Ascending aorta (tissue), 2 donors: Measurements from ENCODE around the gene PSORS1C1. TPM values are rescaled to one million over a fixed set of nuclear protein-coding genes. Genes with fewer than 3 reads are reported as not detected.
"Not testable (repeated sequence)": the region's sequence is repeated elsewhere in the genome, so short reads cannot be mapped to it uniquely, and the experiment has no call there.

ENCODE experiments used
- DNase-seq, 2 donors: peaks; one replicate each; pipeline ENCODE4 v3.0.0-alpha.2; 2019; ENCODE audit warnings: low spot score in 2 of 2
- H3K27ac ChIP-seq, 2 donors: fragments of 200-600 bp; sonication (generic); one replicate each; pipeline ENCODE4 v1.5.1; 2016 to 2017; ENCODE audit warnings: mild to moderate bottlenecking in 1 of 2
- H3K27me3 ChIP-seq: fragments of 200-600 bp; sonication (generic); one replicate; pipeline ENCODE4 v1.5.1; 2017
- H3K36me3 ChIP-seq, 2 donors: fragments of 200-600 bp; sonication (generic); one replicate each; pipeline ENCODE4 v1.5.1; 2016
- H3K4me1 ChIP-seq, 2 donors: fragments of 200-600 bp; sonication (generic); one replicate each; pipeline ENCODE4 v1.5.1; 2016 to 2017; ENCODE audit warnings: mild to moderate bottlenecking in 1 of 2
- H3K4me3 ChIP-seq, 2 donors: fragments of 200-600 bp; sonication (generic); one replicate each; pipeline ENCODE4 v1.5.1; 2016 to 2017; ENCODE audit warnings: mild to moderate bottlenecking in 1 of 2
- H3K9me3 ChIP-seq, 2 donors: fragments of 200-600 bp; sonication (generic); one replicate each; pipeline ENCODE4 v1.5.1; 2016
- CTCF ChIP-seq, 3 experiments: fragments of 200-600 bp in 2 of 3; fragments of 450-650 bp in 1 of 3; sonication (generic) in 2 of 3; IDR thresholded peaks; one replicate each; pipeline ENCODE4 v1.5.1; 2016 to 2019; ENCODE audit warnings: antibody characterized with exemption in 3 of 3, mild to moderate bottlenecking in 1 of 3, moderate library complexity in 1 of 3
- intact Hi-C: fragments of 100-400 bp; cut with DNase I; formaldehyde crosslinking; loops from one replicate; pipeline ENCODE4 v1.15.1; 2023
- total RNA-seq: library from RNA; depleted of rRNA; stranded (reverse); fragments of >200 nt; gene quantifications from one replicate; pipeline ENCODE4 v1.1.0, GENCODE V29; 2016

Gene PSORS1C1
- total RNA-seq, 1 donor from 2014 or later, result not detected

DNA sequence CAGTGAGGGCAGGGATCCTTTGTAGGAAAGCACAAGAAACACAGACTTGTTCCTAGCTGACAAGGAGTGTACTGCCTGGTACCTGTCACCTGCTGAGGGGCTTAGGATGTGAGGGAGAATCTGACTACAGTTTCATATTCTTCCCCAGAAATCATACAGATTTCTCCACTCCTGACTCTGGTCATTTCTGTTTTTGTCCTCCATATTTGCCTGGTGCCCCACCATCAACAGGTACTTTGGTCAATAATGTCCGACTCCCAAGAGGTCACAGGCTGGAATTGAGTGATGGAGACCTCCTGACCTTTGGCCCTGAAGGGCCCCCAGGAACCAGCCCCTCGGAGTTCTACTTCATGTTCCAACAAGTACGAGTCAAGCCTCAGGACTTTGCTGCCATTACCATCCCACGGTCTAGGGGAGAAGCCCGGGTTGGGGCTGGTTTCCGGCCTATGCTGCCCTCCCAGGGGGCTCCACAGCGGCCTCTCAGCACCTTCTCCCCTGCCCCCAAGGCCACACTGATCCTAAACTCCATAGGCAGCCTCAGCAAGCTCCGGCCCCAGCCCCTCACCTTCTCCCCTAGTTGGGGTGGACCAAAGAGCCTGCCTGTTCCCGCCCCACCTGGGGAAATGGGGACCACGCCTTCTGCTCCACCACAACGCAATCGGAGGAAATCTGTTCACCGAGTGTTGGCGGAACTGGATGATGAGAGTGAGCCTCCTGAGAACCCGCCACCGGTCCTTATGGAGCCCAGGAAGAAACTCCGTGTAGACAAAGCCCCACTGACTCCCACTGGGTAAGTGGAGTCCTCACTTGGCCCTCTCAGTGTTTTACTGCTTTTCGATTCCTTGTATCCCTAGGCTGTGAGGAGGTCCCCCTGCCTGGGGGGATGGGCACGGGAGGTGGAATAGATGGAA lies 46.9 kb downstream of the PSORS1C1 start:
- intact Hi-C loops, result no loop called here
- Histone ChIP-seq H3K4me1 (peaks cover 0 to 17% of the 10 kb centered on the region in 2 donors), H3K9me3 (no peaks in the 10 kb centered on the region), H3K4me3 (no peak overlapping the region), H3K36me3 (no peaks in the 10 kb centered on the region), H3K27ac (no peak overlapping the region), H3K27me3 (no peaks in the 10 kb centered on the region)
- no peak for TF ChIP-seq CTCF (IDR thresholded peaks at IDR 0.05)
- no peak for DNase-seq

- Histone ChIP-seq H3K27ac (no peak overlapping the region), H3K4me1 (peaks cover 0 to 11% of the 10 kb centered on the region in 2 donors), H3K27me3 (no peaks in the 10 kb centered on the region), H3K4me3 (no peak overlapping the region), H3K9me3 (no peaks in the 10 kb centered on the region), H3K36me3 (no peaks in the 10 kb centered on the region)
- no peak for TF ChIP-seq CTCF (IDR thresholded peaks at IDR 0.05)
- intact Hi-C loops, result no loop called here
- no peak for DNase-seq
Measured at GRCh38 chr6:31162463-31163165, 48.0 kb downstream of the PSORS1C1 start.

DNA sequence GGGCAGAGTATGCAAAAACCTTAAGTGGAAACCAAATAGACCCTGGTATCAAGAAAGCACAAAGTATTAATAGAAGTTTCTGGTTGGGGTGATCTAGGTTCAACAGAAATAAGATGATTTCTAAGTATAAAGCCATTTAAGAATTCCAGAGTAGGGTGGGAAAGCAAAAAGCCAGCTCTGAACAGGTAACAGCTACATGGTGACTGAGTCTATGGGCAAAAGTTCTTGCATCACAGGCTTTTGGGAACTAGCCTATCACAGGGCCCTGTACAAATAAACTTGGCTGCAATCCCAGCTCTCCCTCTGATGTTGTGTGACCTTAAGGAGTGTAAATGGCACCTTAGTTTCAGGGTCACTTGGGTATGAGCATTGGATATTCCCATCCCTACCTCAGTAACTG lies 49.3 kb downstream of the PSORS1C1 start:
- TF ChIP-seq CTCF (IDR thresholded peaks at IDR 0.05), result no peak
- H3K36me3 ChIP-seq, result no peaks in the 10 kb centered on the region
- peaks cover 0 to 8% of the 10 kb centered on the region in 2 donors for H3K4me1 ChIP-seq
- no peaks in the 10 kb centered on the region for H3K27me3 ChIP-seq
- intact Hi-C loops, result no loop called here
- no peak for DNase-seq
- no peak overlapping the region for H3K27ac ChIP-seq
- no peak overlapping the region for H3K4me3 ChIP-seq
- H3K9me3 ChIP-seq, result no peaks in the 10 kb centered on the region

DNA sequence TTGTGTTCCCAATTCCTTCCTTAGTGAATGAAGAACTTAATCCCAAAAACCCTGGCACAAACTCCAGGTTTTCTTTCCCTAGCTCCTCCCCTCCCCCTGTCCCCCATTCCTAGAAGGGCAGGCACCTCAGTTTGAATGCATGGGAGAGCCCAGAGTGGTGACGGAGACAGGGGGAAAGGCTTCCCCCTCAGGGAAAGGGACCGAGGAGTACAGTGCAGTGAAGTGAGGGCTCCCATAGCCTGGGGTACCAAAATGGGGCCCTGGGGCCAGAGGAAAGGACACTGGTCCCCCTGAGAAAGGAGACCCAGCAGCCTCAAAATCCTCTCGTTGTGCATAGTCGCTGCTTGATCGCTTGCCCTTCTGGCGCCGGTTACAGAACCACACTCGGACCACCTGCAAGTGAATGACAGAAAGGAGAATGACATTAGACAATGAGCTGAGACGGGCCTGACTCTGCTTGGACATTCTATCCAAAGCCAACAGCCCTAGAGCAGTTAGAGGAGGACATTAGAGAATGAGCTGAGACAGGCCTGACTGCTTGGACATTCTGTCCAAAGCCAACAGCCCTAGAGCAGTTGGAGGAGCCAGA lies 50.0 kb downstream of the PSORS1C1 start:
- DNase-seq, H3K27me3 ChIP-seq, H3K4me3 ChIP-seq, intact Hi-C loops, H3K27ac ChIP-seq, H3K9me3 ChIP-seq, H3K4me1 ChIP-seq, H3K36me3 ChIP-seq: not testable (repeated sequence)

DNA sequence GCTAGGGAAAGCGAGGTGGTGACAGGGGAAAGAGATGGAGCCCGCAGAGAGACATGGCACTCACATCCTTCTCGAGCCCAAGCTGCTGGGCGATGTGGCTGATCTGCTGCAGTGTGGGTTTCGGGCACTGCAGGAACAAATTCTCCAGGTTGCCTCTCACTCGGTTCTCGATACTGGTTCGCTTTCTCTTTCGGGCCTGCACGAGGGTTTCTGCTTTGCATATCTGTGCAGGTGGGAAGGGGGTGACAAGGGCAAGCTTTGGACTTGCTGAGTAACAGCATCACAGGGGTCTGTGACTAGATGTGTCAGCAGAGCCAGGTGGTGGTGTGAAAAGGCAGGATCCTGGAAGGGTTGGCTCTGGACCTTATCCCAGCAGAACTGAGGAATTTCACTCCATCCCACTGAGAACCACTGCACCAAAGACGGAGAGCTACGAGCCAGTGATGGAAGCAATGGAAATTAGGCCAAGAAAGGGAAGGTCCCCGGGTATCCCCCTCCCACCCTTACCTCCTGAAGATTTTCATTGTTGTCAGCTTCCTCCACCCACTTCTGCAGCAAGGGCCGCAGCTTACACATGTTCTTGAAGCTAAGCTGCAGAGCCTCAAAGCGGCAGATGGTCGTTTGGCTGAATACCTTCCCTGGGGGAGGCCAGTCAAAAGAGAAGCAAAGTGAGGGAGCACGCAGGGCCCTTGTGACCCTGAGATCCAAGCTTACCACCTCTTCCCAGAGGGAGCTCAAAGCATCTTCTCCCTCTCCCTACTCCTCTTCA lies 50.6 kb downstream of the PSORS1C1 start:
- intact Hi-C loops, H3K27ac ChIP-seq, H3K9me3 ChIP-seq, H3K4me1 ChIP-seq, DNase-seq, H3K27me3 ChIP-seq, H3K4me3 ChIP-seq, H3K36me3 ChIP-seq: not testable (repeated sequence)

DNA sequence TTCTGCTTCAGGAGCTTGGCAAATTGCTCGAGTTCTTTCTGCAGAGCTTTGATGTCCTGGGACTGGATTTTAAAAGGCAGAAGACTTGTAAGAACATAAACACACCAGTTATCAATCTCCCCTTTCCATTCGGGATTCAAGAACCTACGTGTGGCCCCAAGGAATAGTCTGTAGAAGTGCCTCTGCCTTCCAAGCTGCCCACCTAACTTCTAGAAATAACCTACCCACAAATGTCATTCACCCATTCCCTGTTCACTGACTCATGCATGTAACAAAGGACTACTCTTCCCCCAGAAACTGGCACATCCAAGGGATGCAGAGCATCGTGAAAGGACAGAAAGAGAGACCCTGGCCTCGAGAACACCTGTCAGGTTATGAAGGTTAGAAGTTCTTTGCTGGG lies 51.4 kb downstream of the PSORS1C1 start:
- H3K36me3 ChIP-seq, result no peaks in the 10 kb centered on the region
- no peaks in the 10 kb centered on the region for H3K9me3 ChIP-seq
- no peak for TF ChIP-seq CTCF (IDR thresholded peaks at IDR 0.05)
- no peak for DNase-seq
- intact Hi-C loops, result no loop called here
- H3K27ac ChIP-seq, result no peak overlapping the region
- H3K27me3 ChIP-seq, result no peaks in the 10 kb centered on the region
- no peaks in the 10 kb centered on the region for H3K4me1 ChIP-seq
- no peak overlapping the region for H3K4me3 ChIP-seq
